Stomach (tissue), 4 donors: ENCODE data around the gene MAGI2.

ENCODE experiments used
- EP300 ChIP-seq: sonication (generic); formaldehyde crosslinking; IDR thresholded peaks from one replicate; pipeline ENCODE4 v1.6.1; 2017; ENCODE audit warnings: antibody characterized with exemption
- POLR2A ChIP-seq, 4 donors: fragments of 450-650 bp; IDR thresholded peaks; one replicate each; pipeline ENCODE4 v1.6.1; 2016; ENCODE audit warnings: antibody characterized with exemption in 4 of 4, control low read depth in 2 of 4, mild to moderate bottlenecking in 1 of 4, moderate library complexity in 1 of 4
- POLR2AphosphoS5 ChIP-seq, 3 donors: sonication (generic); formaldehyde crosslinking; IDR thresholded peaks; one replicate each; pipeline ENCODE4 v1.6.1; 2016; ENCODE audit warnings: antibody characterized with exemption in 3 of 3
- TF ChIP-seq, protein P1 (sequence below), 7 experiments: fragments of 450-650 bp in 4 of 7; fragments of 200-600 bp in 3 of 7; sonication (generic) in 3 of 7; IDR thresholded peaks; one replicate each; pipeline ENCODE4 v1.5.1; 2016 to 2019; ENCODE audit warnings: antibody characterized with exemption in 7 of 7, control low read depth in 2 of 7, mild to moderate bottlenecking in 1 of 7

DNA sequence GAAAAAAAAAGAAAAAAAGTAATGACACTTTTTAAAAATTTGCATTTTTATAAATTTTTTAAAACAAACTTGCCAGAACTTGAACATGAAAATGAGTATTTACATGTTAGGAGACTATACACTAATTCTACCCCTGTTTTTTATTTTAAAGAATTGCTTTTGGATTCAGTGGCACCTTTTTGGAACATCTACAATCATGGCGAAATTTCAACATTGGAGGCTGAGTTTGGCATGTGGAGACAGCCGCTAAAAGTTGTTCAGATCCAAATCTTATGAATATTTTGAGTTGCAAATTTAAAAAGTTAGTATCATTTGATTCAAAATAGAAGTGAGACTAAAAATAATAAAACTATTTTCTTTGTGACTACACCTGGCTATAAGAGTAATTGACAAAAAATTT lies 804.2 kb downstream of the MAGI2 start:
- TF ChIP-seq POLR2AphosphoS5 (IDR thresholded peaks at IDR 0.05) (no peak), POLR2A (IDR thresholded peaks at IDR 0.05) (no peak), EP300 (no peak)
- TF ChIP-seq, protein P1, sequence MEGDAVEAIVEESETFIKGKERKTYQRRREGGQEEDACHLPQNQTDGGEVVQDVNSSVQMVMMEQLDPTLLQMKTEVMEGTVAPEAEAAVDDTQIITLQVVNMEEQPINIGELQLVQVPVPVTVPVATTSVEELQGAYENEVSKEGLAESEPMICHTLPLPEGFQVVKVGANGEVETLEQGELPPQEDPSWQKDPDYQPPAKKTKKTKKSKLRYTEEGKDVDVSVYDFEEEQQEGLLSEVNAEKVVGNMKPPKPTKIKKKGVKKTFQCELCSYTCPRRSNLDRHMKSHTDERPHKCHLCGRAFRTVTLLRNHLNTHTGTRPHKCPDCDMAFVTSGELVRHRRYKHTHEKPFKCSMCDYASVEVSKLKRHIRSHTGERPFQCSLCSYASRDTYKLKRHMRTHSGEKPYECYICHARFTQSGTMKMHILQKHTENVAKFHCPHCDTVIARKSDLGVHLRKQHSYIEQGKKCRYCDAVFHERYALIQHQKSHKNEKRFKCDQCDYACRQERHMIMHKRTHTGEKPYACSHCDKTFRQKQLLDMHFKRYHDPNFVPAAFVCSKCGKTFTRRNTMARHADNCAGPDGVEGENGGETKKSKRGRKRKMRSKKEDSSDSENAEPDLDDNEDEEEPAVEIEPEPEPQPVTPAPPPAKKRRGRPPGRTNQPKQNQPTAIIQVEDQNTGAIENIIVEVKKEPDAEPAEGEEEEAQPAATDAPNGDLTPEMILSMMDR (IDR thresholded peaks at IDR 0.05) = no peak
